Measurements from ENCODE around the gene WDR18. TPM values are rescaled to one million over a fixed set of nuclear protein-coding genes. Genes with fewer than 3 reads are reported as not detected.
"Not testable (repeated sequence)": the region's sequence is repeated elsewhere in the genome, so short reads cannot be mapped to it uniquely, and the experiment has no call there.

The WDR18 gene
- total RNA-seq, 1 donor from 2014 or later, result 21.9 TPM

DNA sequence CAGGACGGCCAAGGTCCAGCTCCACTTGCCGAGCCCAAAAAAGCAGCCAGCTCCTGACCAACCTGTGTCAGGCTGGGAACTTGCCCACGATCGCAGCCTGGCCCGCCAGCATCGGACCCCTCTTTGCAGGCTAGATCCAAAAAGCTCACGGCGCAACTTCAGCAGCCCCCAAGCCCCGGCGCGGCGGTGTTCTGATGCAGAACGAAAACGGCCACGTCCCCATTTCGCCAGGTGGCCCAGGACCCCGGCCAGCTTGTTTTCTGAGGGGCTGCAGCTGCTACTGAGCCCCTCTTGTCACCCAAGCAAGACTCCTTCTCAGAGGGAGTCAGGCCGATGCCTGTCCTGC is 35.4 kb downstream of the WDR18 start:
- H3K27ac ChIP-seq, result no peak overlapping the region
- H3K36me3 ChIP-seq, result no peaks in the 10 kb centered on the region
- H3K27me3 ChIP-seq, result no peaks in the 10 kb centered on the region
- H3K4me1 ChIP-seq, result peaks cover 56% of the 10 kb centered on the region
- DNase-seq (no peak), ATAC-seq (no peak)
- TF ChIP-seq CTCF (IDR thresholded peaks at IDR 0.05), result no peak
- intact Hi-C loops (cut with DNase I), result no loop called here
- H3K4me3 ChIP-seq, result peak overlapping the region; percentile 79
- H3K9me3 ChIP-seq, result no peaks in the 10 kb centered on the region

DNA sequence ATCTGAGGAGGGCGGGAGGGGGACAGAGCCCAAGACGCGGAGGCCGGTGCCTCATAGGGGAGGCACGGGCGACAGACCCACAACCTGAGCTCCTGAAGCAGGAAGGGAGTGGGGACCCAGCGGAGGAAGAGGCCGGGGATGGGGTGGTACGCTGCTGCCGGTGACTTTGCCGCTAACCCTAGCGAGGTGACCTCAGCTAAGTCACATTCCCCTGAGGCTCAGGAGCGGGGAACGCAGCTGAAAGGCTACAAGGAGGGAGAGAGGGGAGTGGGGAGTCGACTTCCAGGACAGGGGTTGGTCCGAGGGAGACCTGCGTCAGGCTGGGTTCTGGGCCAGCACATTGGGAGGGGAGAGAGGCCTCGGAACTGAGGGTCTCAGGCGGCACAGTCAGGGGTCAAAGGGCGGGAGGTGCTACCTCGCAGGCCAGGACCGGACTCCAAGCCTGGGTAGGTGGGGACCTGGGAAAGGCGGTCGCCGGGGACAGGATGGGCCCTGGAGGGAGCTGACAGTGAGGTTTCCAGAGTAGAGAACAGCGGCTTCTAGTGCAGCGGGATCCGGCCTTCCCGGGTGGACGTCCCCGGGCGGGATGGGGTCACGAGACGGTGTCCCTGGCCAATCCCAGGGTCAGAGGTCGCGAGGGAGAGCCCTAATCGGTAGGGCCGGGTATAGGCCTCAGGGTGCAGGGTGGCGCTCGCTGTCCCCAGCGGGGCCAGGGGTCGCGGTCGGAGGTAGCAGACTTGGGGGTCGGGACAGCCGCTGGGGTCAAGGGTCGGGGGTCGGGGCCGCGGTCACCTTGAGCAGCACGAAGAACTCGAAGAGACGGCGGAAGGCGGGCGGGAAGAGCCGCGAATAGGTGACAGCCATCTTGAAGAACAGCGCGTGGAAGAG is 36.1 kb downstream of the WDR18 start:
- DNase-seq (no peak), ATAC-seq (peak; percentile 5)
- Histone ChIP-seq H3K27ac (peak overlapping the region; percentile 97), H3K36me3 (no peaks in the 10 kb centered on the region), H3K4me3 (peak overlapping the region; percentile 79), H3K27me3 (no peaks in the 10 kb centered on the region), H3K4me1 (peaks cover 56% of the 10 kb centered on the region), H3K9me3 (no peaks in the 10 kb centered on the region)
- TF ChIP-seq CTCF (IDR thresholded peaks at IDR 0.05), result no peak
- intact Hi-C loops (cut with DNase I), result no loop called here

- peaks cover 53% of the 10 kb centered on the region for H3K4me1 ChIP-seq
- intact Hi-C loops (cut with DNase I), result no loop called here
- ATAC-seq, result peak; percentile 94
- H3K27me3 ChIP-seq, result no peaks in the 10 kb centered on the region
- DNase-seq, result peak; percentile 99
- no peaks in the 10 kb centered on the region for H3K9me3 ChIP-seq
- no peak for TF ChIP-seq CTCF (IDR thresholded peaks at IDR 0.05)
- H3K36me3 ChIP-seq, result no peaks in the 10 kb centered on the region
- H3K4me3 ChIP-seq, result peak within 1 kb of the TSS; percentile 79
- peak within 1 kb of the TSS; percentile 97 for H3K27ac ChIP-seq
Observed at GRCh38 chr19:1020868-1021425, 36.8 kb downstream of the WDR18 start, which contains the start of gene TMEM259. TSS of gene TMEM259 (minus strand) at chr19:1021123. CDS start at chr19:1020996, 127 bp downstream.

DNA sequence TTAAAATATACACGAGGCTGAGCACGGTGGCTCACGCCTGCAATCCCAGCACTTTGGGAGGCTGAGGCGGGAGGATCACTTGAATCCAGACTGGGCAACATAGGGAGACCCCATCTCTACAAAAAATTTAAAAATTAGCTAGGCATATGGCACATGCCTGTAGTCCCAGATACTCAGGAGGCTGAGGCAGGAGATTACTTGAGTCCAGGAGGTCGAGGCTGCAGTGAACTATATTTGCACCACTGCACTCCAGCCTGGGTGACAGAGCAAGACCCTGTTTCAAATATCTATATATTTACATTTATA is 39.7 kb downstream of the WDR18 start:
- ATAC-seq; H3K27me3 ChIP-seq; DNase-seq; H3K4me3 ChIP-seq; H3K9me3 ChIP-seq; H3K36me3 ChIP-seq; H3K27ac ChIP-seq; intact Hi-C loops (cut with DNase I): not testable (repeated sequence)
- H3K4me1 ChIP-seq, result peaks cover 29% of the 10 kb centered on the region

DNA sequence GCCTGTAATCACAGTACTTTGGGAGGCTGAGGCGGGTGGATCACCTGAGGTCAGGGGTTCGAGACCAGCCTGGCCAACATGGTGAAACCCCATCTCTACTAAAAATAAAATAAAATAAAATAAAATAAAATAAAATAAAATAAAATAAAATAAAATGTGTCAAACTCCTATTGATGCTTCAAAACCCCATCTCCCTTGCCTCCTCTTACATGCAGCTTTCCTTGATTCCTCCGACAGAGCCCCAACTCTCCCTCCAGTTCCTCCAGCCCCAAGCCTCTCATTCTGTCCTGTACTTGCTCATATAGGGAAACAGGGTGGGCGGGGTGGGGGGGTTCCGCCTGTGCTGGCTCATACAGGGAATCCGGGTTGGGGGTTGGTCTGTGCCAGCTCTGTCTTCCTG is 40.9 kb downstream of the WDR18 start:
- DNase-seq; H3K4me3 ChIP-seq; H3K27ac ChIP-seq; H3K27me3 ChIP-seq; H3K9me3 ChIP-seq; H3K36me3 ChIP-seq; intact Hi-C loops (cut with DNase I); ATAC-seq: not testable (repeated sequence)
- H3K4me1 ChIP-seq, result peaks cover 27% of the 10 kb centered on the region

- peaks cover 36% of the 10 kb centered on the region for H3K4me1 ChIP-seq
- no peak for TF ChIP-seq CTCF (IDR thresholded peaks at IDR 0.05)
- intact Hi-C loops (cut with DNase I), result no loop called here
Observed at GRCh38 chr19:1025960-1026782, 42.0 kb downstream of the WDR18 start, which contains the start of gene CNN2. TSS of gene CNN2 (plus strand) at chr19:1026608. CDS start at chr19:1026662, 54 bp downstream.

More at GRCh38 chr19:1025960-1026782, 42.0 kb downstream of the WDR18 start, which contains the start of gene CNN2:
- DNase-seq (peak; percentile 93), ATAC-seq (peak; percentile 82)
- peak within 1 kb of the TSS; percentile 97 for H3K4me3 ChIP-seq
- no peaks in the 10 kb centered on the region for H3K27me3 ChIP-seq
- H3K9me3 ChIP-seq, result no peaks in the 10 kb centered on the region
- H3K27ac ChIP-seq, result peak within 1 kb of the TSS; percentile 98
- H3K36me3 ChIP-seq, result no peaks in the 10 kb centered on the region
